HG02852 (cell line): ENCODE results near the gene BCL11B.
"Not testable (repeated sequence)": the region's sequence is repeated elsewhere in the genome, so short reads cannot be mapped to it uniquely, and the experiment has no call there.

ENCODE experiments used
- ATAC-seq: cut with Tn5 transposase; IDR thresholded peaks from one replicate; pipeline ENCODE4 v1.9.1; 2021; ENCODE audit warnings: mild to moderate bottlenecking, moderate library complexity; ENCODE audit not compliant: unreplicated experiment

The BCL11B gene

DNA sequence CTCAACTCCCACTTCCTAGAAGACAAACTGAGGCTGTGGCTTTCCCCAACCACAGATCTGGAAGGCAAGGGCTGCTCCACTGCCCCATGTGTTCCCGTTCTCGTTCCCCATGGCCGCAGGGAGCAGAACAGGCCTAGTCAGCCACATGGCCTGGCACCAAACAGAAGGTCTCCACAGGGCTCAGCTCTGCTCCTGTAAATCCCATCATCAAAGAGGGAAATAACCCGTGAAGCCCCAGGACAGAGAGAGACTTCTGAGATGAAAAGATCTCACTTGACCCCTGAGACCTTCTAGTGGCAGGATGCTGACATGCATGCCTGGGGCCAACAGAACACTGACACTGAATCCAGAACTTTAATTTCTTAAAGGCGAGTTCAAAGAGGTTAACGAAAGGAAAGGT is 68.9 kb downstream of the BCL11B start:
- ATAC-seq = no peak

DNA sequence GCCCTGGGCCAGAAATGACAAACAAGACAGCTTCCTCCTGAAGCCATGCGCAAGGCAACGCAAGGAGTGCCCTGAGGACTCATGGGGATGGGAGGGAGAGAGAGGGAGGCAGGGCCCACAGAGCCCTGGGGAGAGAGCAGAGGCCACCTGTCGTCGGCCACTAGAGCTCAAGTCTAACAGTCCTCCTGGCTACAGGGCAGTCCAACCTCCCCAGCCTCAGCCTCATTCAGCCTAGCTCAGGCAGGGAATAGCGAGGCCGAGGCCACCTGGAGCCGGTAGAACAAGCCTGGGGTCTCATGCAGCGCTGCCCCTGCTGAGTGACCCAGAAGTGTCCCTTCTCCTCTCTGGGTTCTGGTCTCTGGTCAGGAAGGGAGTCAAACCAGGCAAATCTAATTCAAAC is 69.5 kb downstream of the BCL11B start:
- ATAC-seq = no peak

GRCh38 chr14:99201351-99202073 is 70.5 kb downstream of the BCL11B start:
- ATAC-seq = no peak

DNA sequence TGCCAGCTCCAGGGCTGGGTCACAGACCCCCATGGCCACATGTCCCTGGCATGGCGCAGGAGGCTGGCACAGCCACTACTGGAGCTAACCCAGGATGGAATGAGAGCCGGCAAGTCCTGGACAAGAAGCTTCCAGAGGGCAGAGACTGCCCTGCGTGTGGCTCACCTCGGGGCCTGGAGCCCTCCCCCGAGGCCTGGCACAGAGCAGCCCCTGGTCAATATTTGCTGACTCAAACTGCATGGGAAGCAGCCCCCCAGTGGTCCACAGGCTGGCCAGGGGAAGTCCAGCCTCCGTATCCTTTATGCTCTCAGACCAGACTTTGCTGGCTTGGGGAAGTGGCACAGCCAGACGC is 71.4 kb downstream of the BCL11B start:
- ATAC-seq = no peak

GRCh38 chr14:99199846-99200653 is 71.9 kb downstream of the BCL11B start:
- ATAC-seq = no peak

DNA sequence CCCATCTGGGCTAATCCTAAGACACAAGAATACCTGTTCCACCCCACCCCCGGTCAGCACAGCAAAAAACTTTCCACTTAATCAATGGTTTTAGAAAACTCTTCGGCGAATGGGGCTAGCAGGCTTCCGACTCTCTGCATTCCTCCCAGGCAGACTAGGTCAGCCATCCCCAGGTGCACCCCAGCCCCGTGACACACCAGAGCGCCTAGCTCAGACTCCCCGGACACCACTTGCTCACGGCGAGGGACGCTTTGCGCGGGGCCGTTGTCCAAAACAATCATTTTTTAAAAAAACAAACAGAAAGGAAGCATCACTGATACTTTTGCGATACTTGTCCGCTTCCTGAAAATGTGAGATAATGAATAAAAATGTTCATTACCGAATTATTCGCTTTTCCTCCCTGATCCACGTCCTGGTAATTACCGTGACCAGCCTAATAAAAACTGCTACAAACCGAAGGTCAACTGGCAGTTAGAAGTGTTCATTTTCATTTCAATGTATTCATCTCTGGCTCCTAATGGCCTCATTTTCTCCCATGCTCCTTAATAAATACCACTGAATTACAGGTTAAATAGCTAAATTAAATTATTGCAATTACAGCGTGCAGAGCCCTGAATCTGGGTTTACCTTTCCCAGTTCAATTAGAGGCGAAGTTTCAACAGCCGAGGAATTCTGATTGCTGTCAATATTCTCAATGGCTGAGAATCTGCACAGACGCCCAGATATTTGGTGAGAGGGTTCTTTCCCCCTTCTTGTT is 73.1 kb downstream of the BCL11B start:
- no peak for ATAC-seq

DNA sequence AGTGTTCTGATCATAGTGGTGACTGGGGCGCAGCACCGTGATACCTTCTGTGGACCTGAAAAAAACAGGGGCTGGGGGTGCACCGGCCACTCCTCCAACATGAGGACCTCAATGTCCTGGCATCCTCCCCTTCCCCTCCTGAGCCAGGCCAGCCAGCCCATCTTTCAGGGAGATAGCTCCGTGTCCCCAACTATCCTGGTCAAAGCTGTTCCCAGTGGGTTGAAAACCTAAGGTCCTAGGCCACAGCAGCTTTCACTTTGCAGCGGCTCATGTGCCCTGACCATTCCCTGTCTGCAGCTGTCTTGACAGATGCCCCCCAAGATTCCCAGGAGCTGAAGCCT is 75.7 kb downstream of the BCL11B start:
- ATAC-seq = no peak

DNA sequence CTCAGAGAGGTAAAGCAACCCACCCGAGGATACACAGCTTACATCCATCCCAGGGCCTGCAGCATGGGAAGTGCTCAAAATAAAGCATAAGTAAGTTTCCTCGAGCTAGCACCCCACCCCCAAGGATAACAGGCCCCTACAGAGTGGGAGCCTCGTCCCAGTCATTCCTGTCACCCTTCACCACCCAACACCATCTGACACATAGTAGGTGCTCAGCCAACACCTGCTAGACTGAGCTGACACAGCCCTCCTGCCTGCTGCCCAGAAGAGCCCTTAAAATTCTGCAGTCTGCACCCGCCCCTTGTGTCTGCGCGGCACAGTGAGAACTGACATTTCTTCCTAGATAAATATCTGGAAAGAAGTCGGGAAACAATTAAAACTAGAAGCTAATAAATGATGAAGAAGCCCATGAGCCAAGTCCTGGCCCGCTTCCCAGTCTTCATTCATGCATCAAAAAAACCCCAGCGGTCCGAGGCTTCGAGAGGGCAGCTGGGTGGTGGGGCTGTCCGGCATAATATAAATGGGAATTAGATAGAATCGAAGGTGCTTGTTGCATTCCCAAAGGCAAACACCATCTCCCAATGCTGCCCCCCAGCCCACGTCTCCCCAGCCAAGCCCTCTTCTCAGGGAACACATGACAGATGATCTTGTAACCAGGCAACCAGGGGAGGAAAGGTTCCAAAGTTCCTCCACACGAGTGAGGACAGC is 76.2 kb downstream of the BCL11B start:
- no peak for ATAC-seq

GRCh38 chr14:99194736-99195135 is 77.3 kb downstream of the BCL11B start:
- no peak for ATAC-seq

- no peak for ATAC-seq
Observed at GRCh38 chr14:99194136-99194535, 77.9 kb downstream of the BCL11B start.

DNA sequence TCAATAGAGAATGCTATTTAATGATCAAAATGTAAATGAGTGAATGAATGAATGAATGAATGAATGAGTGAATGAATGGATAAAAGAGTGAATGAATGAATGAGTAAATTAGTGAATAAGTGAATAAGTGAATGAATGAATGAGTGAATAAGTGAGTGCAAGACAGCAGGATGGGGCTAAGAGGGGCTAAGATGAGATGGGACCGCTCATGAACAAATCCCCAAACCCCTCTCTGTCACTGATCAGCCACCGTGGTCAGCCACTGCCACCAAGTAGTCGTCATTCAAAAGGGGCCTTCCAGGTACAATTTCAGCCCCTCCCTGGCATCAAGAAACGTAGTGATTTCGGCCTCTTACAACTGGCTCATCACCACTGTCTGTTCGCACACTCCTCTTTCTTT is 79.2 kb downstream of the BCL11B start:
- ATAC-seq = no peak

DNA sequence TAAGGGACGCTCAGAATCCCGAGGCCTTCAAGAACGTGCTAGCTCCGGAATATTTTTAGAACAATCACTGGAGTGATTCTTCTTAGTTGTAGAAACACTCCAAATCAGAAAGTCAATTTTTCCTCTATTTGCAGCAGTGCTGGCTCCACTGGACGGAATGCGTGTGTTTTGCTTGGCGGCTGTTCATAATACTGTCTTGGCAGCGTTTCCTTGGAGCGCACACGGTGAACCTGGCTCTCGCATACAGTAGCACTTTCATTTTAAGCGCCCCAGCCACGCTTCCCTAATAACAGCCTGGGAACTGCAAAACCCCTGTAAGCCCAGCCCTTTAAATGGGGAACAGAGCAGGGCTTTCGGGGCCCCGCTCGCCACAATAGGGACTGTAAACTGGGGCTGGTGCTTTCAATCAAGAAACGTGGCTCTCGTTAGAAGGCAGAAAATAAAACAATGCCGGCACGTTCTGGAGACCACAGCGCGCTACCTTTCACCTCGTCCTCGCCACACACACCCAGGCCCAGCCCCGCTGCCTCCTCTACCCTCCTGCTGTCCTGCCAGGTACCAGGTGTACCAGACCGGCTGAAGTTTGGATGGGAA is 79.9 kb downstream of the BCL11B start:
- ATAC-seq = no peak

DNA sequence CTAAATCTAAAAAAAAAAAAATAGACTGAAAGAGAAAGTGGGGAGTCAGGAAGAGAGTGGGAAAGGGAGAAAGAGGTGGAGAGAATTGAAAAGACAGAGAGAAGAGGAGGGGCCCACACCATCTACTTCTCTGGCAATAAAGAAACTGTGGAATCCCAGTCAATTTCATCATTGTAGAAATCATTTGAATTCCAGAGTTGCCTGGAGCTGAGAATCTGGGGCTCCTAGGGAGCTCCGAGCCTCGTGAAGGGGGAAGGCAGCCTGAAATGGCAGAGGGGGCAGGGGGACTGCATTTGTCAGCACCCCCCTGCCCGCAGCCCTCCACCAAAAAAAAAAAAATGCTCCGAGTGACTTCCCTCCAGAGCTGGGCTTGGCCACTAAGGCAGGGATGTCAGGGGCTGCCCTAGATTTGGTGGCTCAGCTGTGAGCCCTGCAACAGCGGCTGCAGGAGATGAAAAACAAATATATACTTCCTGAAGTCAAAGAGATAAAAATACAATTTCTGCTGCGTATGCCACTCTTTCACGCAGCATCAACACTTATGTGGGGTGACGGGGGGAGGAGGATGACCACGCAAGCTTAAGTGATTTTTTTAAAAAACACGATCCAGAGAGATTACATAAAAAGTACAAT is 80.5 kb downstream of the BCL11B start:
- ATAC-seq = no peak

- no peak for ATAC-seq
Observed at GRCh38 chr14:99190696-99191394, 81.2 kb downstream of the BCL11B start.

DNA sequence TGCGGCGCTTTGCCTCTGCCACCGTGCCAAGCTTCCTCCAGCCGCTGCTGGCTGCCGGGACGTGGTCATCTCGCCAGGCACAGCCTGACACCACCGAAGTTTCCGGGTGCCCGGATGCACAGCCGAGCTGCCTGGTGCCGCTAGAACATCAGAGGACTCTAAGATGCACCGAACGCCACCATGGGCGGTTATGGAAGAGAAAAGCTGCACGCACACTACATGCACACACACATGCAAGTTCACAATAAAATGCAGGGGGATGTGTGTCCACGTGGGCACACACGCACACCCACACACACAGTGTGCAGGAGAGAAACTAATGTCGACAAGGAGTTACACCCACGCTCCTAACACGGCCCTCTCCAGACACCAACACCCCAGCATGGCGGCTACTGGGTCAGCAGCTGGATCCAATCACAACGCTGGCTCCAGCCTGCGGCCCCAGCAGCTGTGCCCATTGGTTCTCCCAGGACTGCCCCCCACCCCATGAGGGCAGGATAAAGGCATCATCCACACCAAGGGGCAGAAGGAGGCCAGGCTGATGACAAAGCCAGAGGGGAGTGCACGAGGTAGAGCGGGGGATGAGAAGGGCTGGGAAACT is 82.7 kb downstream of the BCL11B start:
- ATAC-seq = no peak

DNA sequence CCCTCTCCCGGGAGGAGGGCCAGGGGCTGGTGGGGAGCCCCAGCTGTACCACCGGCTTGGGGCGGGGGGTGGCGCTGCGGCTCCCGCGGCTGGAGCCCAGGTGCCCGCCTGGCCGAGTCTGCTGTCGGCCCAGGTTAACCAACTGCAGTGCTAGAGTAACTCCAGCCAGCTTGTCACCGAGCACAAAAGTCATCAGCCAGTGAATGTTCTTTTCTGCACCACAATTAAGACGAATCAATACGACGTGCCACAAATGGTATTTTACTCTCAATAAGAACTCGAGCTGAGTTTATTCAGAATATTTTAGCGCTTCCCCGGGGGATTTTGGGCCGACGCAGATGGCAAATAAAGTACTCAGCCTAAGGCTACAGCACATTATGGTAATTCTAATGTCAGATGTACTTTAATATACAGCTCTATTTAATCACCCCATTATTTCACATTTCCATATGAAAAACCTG is 83.2 kb downstream of the BCL11B start:
- no peak for ATAC-seq

- ATAC-seq = no peak
Observed at GRCh38 chr14:99187858-99188257, 84.1 kb downstream of the BCL11B start.

GRCh38 chr14:99186956-99187690 is 84.9 kb downstream of the BCL11B start:
- ATAC-seq = no peak

DNA sequence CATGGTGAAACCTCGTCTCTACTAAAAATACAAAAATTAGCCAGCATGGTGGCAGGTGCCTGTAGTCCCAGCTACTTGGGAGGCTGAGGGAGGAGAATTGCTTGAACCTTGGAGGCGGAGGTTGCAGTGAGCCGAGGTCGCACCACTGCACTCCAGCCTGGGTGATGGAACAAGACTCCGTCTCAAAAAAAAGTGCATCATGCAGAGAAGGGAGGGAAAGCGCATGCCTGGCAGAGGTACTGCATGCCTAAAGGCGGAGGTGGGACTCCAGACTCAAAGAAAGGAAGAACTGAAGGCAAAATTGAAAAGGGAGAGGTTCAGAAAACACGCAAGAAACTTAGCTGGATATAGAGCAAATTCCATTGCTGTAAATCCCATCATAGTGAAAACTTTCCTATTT is 85.7 kb downstream of the BCL11B start:
- ATAC-seq = not testable (repeated sequence)
